Activated CD8-positive, alpha-beta T cell treated with anti-CD3 and anti-CD28 coated beads, Interleukin-2, amount 10 ng/mL, durations not matched to agents 7 days and 5 days (primary cell): ENCODE data around the gene SEBOX. TPM values are rescaled to one million over a fixed set of nuclear protein-coding genes. Genes with fewer than 3 reads are reported as not detected.

ENCODE experiments used
- ATAC-seq: fragments of 150-1000 bp; cut with Tn5 transposase; one replicate; pipeline ENCODE4 v1.10.0; 2021; ENCODE audit warnings: moderate library complexity
- CTCF ChIA-PET: fragments of 350-600 bp; sonication (Branson Sonifier 250); formaldehyde crosslinking; loops from one replicate; lab custom pipeline; 2021; ENCODE audit warnings: antibody characterized with exemption; lab: Charles Lee
- POLR2A ChIA-PET: fragments of 350-600 bp; sonication (Branson Sonifier 250); formaldehyde crosslinking; loops from one replicate; lab custom pipeline; 2021; ENCODE audit warnings: antibody characterized with exemption; lab: Charles Lee
- DNase-seq: peaks from one replicate; pipeline ENCODE4 v3.0.0-alpha.2; 2020
- H3K27ac Mint-ChIP-seq: one replicate; pipeline ENCODE4 v1.8.0; 2021; ENCODE audit warnings: mild to moderate bottlenecking, mixed read lengths
- H3K27me3 Mint-ChIP-seq: one replicate; pipeline ENCODE4 v1.8.0; 2021; ENCODE audit warnings: low read depth, mixed read lengths
- H3K36me3 Mint-ChIP-seq: one replicate; pipeline ENCODE4 v1.8.0; 2021; ENCODE audit warnings: low read depth, mixed read lengths
- H3K4me1 Mint-ChIP-seq: one replicate; pipeline ENCODE4 v1.8.0; 2021; ENCODE audit warnings: low read depth, mixed read lengths
- H3K4me3 Mint-ChIP-seq: one replicate; pipeline ENCODE4 v1.8.0; 2021; ENCODE audit warnings: mild to moderate bottlenecking, mixed read lengths
- H3K9me3 Mint-ChIP-seq: one replicate; pipeline ENCODE4 v1.8.0; 2022; ENCODE audit warnings: mixed read lengths; ENCODE audit not compliant: insufficient read depth
- total RNA-seq, 2 experiments: library from RNA; stranded (reverse); gene quantifications; one replicate each; pipeline ENCODE4 v1.2.3, GENCODE V29; 2021

Gene SEBOX
- not detected for total RNA-seq

DNA sequence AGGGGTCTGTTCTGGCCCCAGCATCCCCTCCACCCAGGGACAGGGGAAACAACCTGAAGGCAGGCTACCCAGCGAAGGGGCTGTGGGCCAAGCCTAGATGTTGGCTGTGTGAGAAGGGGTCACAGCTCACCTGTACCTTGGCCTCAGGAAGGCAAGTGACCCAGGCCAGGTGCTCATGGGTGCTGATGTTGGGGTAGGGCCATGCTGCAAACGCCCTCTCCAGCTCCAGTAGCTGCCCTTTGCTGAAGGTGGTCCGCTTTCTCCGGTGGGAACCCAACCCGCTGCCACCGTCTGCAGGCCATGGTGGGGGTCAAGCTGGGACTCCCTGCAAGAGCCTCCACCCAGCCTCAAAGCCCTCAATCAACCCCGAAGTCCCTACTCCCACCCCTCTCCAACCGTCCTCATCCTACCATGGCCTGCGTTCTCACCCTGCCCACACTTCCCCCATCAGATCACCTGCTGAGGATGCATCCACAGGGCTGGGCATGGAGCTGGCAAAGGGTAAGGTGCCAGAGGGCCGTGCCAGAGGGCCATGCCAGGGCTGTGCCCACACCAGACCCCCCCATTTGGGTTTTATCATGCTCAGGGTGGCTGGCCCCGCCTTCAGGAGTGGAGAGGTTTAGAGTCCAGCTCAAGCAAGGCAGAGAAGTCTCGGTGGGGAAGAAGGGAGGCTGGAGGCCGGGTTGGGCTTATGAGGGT is at the start of gene SEBOX:
TSS of gene SEBOX (minus strand) at position 535 of the 699 bp plus-strand sequence. CDS start at position 487, 48 bp downstream.
- POLR2A ChIA-PET = interaction anchor here (1.1 kb wide), 1 partner anchor 16 kb away, joined by 3 read pairs; no protein-coding TSS in a partner anchor
- no peak for ATAC-seq
- Mint-ChIP-seq H3K27ac (no peak within 1 kb of the TSS), H3K4me3 (no peak within 1 kb of the TSS), H3K36me3 (peaks cover 15% of the 10 kb centered on the region), H3K27me3 (no peaks in the 10 kb centered on the region), H3K4me1 (no peaks in the 10 kb centered on the region), H3K9me3 (no peaks in the 10 kb centered on the region)
- CTCF ChIA-PET = no interaction called here
- DNase-seq = no peak

GRCh38 chr17:28413804-28414203 is 48.8 kb upstream of the SEBOX start:
- CTCF ChIA-PET = no interaction called here
- H3K27ac Mint-ChIP-seq = no peak overlapping the region
- no peak for DNase-seq
- no peaks in the 10 kb centered on the region for H3K36me3 Mint-ChIP-seq
- H3K9me3 Mint-ChIP-seq = no peaks in the 10 kb centered on the region
- H3K4me1 Mint-ChIP-seq = peaks cover 2% of the 10 kb centered on the region
- no peak overlapping the region for H3K4me3 Mint-ChIP-seq
- no peak for ATAC-seq
- POLR2A ChIA-PET = no interaction called here
- peaks cover 19% of the 10 kb centered on the region for H3K27me3 Mint-ChIP-seq

DNA sequence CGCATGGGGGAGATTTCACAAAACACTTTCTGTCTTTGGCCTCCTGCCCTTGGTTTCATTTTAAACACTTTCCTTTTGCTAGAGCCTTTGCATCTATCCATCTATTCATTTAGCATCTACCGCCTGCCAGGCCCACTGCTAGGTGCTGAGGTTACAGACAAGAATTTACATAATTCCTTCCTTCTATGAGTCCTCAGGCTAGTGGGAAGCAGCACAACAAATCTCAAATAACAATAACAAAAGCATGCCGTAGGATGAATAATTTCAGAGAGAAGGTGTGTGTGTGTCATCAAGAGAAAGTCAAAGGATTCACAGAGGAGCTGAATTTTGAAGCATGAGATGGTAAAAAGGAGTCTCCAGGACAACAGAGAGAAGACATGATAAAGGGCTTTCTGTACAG is 47.1 kb upstream of the SEBOX start:
- Mint-ChIP-seq H3K4me3 (no peak overlapping the region), H3K4me1 (peaks cover 2% of the 10 kb centered on the region), H3K27ac (no peak overlapping the region), H3K36me3 (no peaks in the 10 kb centered on the region), H3K9me3 (no peaks in the 10 kb centered on the region), H3K27me3 (peaks cover 26% of the 10 kb centered on the region)
- ChIA-PET CTCF (no interaction called here), POLR2A (no interaction called here)
- ATAC-seq (no peak), DNase-seq (no peak)

GRCh38 chr17:28407974-28408306 is 42.9 kb upstream of the SEBOX start:
- CTCF ChIA-PET = interaction anchor here (2.8 kb wide), 1 partner anchor 9 kb away, joined by 24 read pairs; no protein-coding TSS in a partner anchor
- peaks cover 23% of the 10 kb centered on the region for H3K27me3 Mint-ChIP-seq
- POLR2A ChIA-PET = no interaction called here
- no peaks in the 10 kb centered on the region for H3K9me3 Mint-ChIP-seq
- no peak overlapping the region for H3K4me3 Mint-ChIP-seq
- H3K4me1 Mint-ChIP-seq = peaks cover 8% of the 10 kb centered on the region
- DNase-seq (no peak), ATAC-seq (no peak)
- no peaks in the 10 kb centered on the region for H3K36me3 Mint-ChIP-seq
- no peak overlapping the region for H3K27ac Mint-ChIP-seq

GRCh38 chr17:28407130-28407973 is 42.4 kb upstream of the SEBOX start:
- peaks cover 23% of the 10 kb centered on the region for H3K27me3 Mint-ChIP-seq
- ATAC-seq (no peak), DNase-seq (no peak)
- H3K27ac Mint-ChIP-seq = no peak overlapping the region
- H3K4me1 Mint-ChIP-seq = peaks cover 8% of the 10 kb centered on the region
- H3K9me3 Mint-ChIP-seq = no peaks in the 10 kb centered on the region
- ChIA-PET POLR2A (interaction anchor here (0.7 kb wide), 1 partner anchor 287 kb away, joined by 3 read pairs; no protein-coding TSS in a partner anchor), CTCF (interaction anchor here (2.8 kb wide), 1 partner anchor 10 kb away, joined by 24 read pairs; no protein-coding TSS in a partner anchor)
- H3K36me3 Mint-ChIP-seq = no peaks in the 10 kb centered on the region
- H3K4me3 Mint-ChIP-seq = no peak overlapping the region

DNA sequence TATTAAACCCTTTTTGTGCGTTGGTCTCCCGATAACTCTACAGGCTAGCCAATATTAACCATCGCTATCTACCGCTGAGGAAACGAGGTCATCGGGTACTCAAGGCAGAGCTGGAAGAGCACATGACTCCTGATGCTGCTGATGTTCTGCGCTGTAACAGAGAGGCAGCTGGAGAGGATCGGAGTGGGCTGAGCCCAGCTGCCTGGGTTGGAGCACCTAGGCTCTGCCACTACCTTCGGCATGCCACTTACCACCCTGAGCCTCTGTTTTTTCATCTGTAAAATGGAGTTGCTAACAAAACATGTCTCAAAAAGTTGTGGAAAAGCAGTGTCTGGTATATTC is 41.4 kb upstream of the SEBOX start:
- ChIA-PET POLR2A (no interaction called here), CTCF (interaction anchor here (2.8 to 3.6 kb wide), 2 partner anchors 10 kb away, joined by 19 to 24 read pairs; no protein-coding TSS in a partner anchor)
- H3K4me1 Mint-ChIP-seq = peaks cover 13% of the 10 kb centered on the region
- no peak for DNase-seq
- no peaks in the 10 kb centered on the region for H3K36me3 Mint-ChIP-seq
- H3K27ac Mint-ChIP-seq = peak overlapping the region; percentile 45
- ATAC-seq = no peak
- peak overlapping the region; percentile 70 for H3K4me3 Mint-ChIP-seq
- H3K27me3 Mint-ChIP-seq = peaks cover 19% of the 10 kb centered on the region
- no peaks in the 10 kb centered on the region for H3K9me3 Mint-ChIP-seq

DNA sequence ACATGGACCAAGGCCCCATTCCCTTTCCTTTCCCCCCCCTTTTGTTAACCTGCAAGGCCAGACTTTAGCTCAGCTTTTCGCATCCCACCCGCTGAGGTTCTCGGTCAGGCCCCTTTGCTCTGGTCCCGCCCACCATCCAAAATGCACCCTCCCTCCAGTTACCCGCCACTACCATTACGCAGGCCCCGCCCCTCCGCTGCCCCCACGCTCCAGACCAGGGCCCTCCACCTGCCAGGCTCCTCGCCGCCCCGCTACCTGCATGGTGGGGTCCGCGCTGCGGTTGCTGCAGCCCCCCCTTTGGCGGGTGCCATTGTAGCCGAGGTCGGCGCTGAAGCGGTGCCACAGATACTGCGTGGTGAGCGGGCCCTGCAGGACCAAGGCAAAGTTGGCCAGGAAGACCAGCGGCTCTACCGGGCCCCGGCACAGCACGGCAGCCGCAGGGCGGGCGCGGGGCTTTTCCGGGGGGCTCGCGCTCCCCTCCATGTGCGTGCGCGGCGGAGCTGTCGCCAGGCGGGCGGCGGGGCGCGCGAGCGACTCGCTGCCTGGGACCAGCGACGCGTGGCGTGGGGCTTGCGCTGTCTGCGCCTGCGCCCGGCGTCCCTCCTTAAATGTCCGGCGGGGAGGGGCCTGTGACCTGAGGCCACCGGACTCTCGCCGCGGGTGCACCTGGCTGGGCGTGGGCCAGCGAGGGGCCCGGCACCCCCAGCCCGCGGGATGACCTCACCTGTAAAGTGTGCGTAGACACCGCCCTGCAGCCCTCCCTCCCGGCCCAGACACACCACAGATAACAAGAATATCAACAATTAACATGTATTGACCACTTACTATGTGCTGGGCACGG is 40.9 kb upstream of the SEBOX start, which contains the start of gene SLC46A1:
TSS of gene SLC46A1 (minus strand) at position 581 of the 841 bp plus-strand sequence. CDS start at position 483, 98 bp downstream.
- peak; percentile 60 for DNase-seq
- Mint-ChIP-seq H3K27ac (peak within 1 kb of the TSS; percentile 45), H3K9me3 (no peaks in the 10 kb centered on the region), H3K4me1 (peaks cover 13% of the 10 kb centered on the region), H3K36me3 (no peaks in the 10 kb centered on the region), H3K27me3 (peaks cover 15% of the 10 kb centered on the region), H3K4me3 (peak within 1 kb of the TSS; percentile 72)
- CTCF ChIA-PET = interaction anchor here (3.6 kb wide), 1 partner anchor 11 kb away, joined by 19 read pairs; no protein-coding TSS in a partner anchor
- peak; percentile 84 for ATAC-seq
- POLR2A ChIA-PET = interaction anchor here (1.2 to 1.5 kb wide), 3 partner anchors 21 to 70 kb away, joined by 4 to 7 read pairs (median 6); partner anchors contain the start of genes IFT20, POLDIP2 and TNFAIP1

GRCh38 chr17:28404812-28405570 is 40.0 kb upstream of the SEBOX start:
- CTCF ChIA-PET = interaction anchor here (0.6 to 3.6 kb wide), 3 partner anchors 12 to 47 kb away, joined by 3 to 19 read pairs (median 3); a partner anchor contains a TSS
- H3K9me3 Mint-ChIP-seq = no peaks in the 10 kb centered on the region
- peaks cover 8% of the 10 kb centered on the region for H3K27me3 Mint-ChIP-seq
- H3K27ac Mint-ChIP-seq = no peak overlapping the region
- DNase-seq = no peak
- H3K4me3 Mint-ChIP-seq = peak overlapping the region; percentile 72
- no peaks in the 10 kb centered on the region for H3K36me3 Mint-ChIP-seq
- no peak for ATAC-seq
- POLR2A ChIA-PET = interaction anchor here (0.6 to 1.5 kb wide), 4 partner anchors 20 to 69 kb away, joined by 3 to 7 read pairs (median 5); partner anchors contain the start of genes IFT20, POLDIP2 and TNFAIP1
- H3K4me1 Mint-ChIP-seq = peaks cover 13% of the 10 kb centered on the region

DNA sequence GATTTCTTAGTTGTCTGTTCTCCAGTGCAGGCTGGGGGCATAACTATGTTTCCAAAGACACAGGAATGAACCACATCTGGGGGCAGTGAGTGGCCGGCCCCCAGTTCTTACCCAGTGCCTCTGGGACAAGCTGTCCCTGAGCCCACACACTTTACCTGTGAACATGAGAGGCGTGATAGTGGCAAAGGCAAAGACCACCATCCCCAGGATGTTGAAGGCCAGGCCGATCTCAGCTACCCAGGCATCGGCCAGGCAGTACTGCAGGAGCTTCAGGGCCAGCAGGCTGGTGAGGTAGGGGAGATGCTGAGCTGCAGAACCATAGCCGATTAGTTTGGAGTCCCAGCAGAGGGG is 39.4 kb upstream of the SEBOX start:
- CTCF ChIA-PET = interaction anchor here (0.6 to 3.6 kb wide), 3 partner anchors 12 to 46 kb away, joined by 3 to 19 read pairs (median 3); a partner anchor contains a TSS
- POLR2A ChIA-PET = interaction anchor here (0.6 to 1.5 kb wide), 3 partner anchors 20 to 69 kb away, joined by 3 to 7 read pairs (median 4); partner anchors contain the start of genes IFT20, POLDIP2 and TNFAIP1

GRCh38 chr17:28404007-28404406 is 39.0 kb upstream of the SEBOX start:
- ChIA-PET CTCF (interaction anchor here (1.2 to 3.6 kb wide), 2 partner anchors 13 to 46 kb away, joined by 3 to 19 read pairs; a partner anchor contains a TSS), POLR2A (interaction anchor here (0.6 to 1.5 kb wide), 2 partner anchors 19 to 47 kb away, joined by 3 to 7 read pairs; partner anchors contain the start of gene POLDIP2)
- peaks cover 7% of the 10 kb centered on the region for H3K27me3 Mint-ChIP-seq
- H3K9me3 Mint-ChIP-seq = no peaks in the 10 kb centered on the region
- DNase-seq (no peak), ATAC-seq (no peak)
- H3K27ac Mint-ChIP-seq = no peak overlapping the region
- no peaks in the 10 kb centered on the region for H3K36me3 Mint-ChIP-seq
- H3K4me1 Mint-ChIP-seq = peaks cover 13% of the 10 kb centered on the region
- H3K4me3 Mint-ChIP-seq = no peak overlapping the region

More for the DNA sequence above, 39.4 kb upstream of the SEBOX start:
- peaks cover 13% of the 10 kb centered on the region for H3K4me1 Mint-ChIP-seq
- no peak overlapping the region for H3K4me3 Mint-ChIP-seq
- DNase-seq (no peak), ATAC-seq (no peak)
- H3K9me3 Mint-ChIP-seq = no peaks in the 10 kb centered on the region
- H3K27me3 Mint-ChIP-seq = peaks cover 7% of the 10 kb centered on the region
- no peaks in the 10 kb centered on the region for H3K36me3 Mint-ChIP-seq
- no peak overlapping the region for H3K27ac Mint-ChIP-seq
